HepG2 (cell line): ENCODE measurements around the gene CFAP70. TPM values are rescaled to one million over a fixed set of nuclear protein-coding genes. Genes with fewer than 3 reads are reported as not detected.

Experiments
- GZF1 ChIP-seq: sonication (generic); formaldehyde crosslinking; IDR thresholded peaks from 2 replicates; pipeline ENCODE4 v1.5.1; 2020; ENCODE audit warnings: mild to moderate bottlenecking, missing genetic modification reagents
- KAT2B ChIP-seq: fragments of 150-350 bp; IDR thresholded peaks from 2 replicates; pipeline ENCODE4 v1.6.1; 2014; ENCODE audit warnings: low read depth, low read length, borderline replicate concordance
- NR2F2 ChIP-seq: IDR thresholded peaks from 2 replicates; pipeline ENCODE4 v1.6.1; 2012; ENCODE audit warnings: low read depth, inconsistent platforms, borderline replicate concordance
- PCBP2 ChIP-seq: fragments of 200-400 bp; formaldehyde crosslinking; optimal IDR thresholded peaks from 2 replicates; pipeline ENCODE3; 2018; ENCODE audit warnings: low read length, low read depth; ENCODE audit not compliant: poor library complexity, severe bottlenecking
- PRDM10 ChIP-seq: sonication (generic); formaldehyde crosslinking; IDR thresholded peaks from 2 replicates; pipeline ENCODE4 v1.4.0; 2020; ENCODE audit warnings: low read depth, missing genetic modification reagents
- SIX4 ChIP-seq: sonication (generic); formaldehyde crosslinking; IDR thresholded peaks from 2 replicates; pipeline ENCODE4 v1.4.0; 2020; ENCODE audit warnings: missing genetic modification reagents
- SOX6 ChIP-seq, 2 experiments: fragments of 450-650 bp in 1 of 2; sonication (generic) in 1 of 2; formaldehyde crosslinking in 1 of 2; IDR thresholded peaks; 2 replicates each; pipeline versions ENCODE4 v1.4.0 to v1.6.1; 2017 to 2020; ENCODE audit warnings: antibody characterized with exemption in 1 of 2, mild to moderate bottlenecking in 1 of 2, missing genetic modification reagents in 1 of 2
- SRSF1 ChIP-seq: fragments of 200-400 bp; formaldehyde crosslinking; optimal IDR thresholded peaks from 2 replicates; pipeline ENCODE3; 2017; ENCODE audit warnings: mild to moderate bottlenecking, low read depth, low read length, moderate library complexity
- TOPORS ChIP-seq: sonication (generic); formaldehyde crosslinking; IDR thresholded peaks from 2 replicates; pipeline ENCODE4 v1.8.0; 2023; ENCODE audit warnings: mild to moderate bottlenecking, missing genetic modification reagents
- ZBTB1 ChIP-seq: sonication (generic); formaldehyde crosslinking; IDR thresholded peaks from 2 replicates; pipeline ENCODE4 v1.4.0; 2020; ENCODE audit warnings: missing genetic modification reagents, borderline replicate concordance
- ZBTB46 ChIP-seq: sonication (generic); formaldehyde crosslinking; IDR thresholded peaks from 2 replicates; pipeline ENCODE4 v1.4.0; 2020; ENCODE audit warnings: mild to moderate bottlenecking, missing genetic modification reagents, borderline replicate concordance
- ZEB1 ChIP-seq: IDR thresholded peaks from 2 replicates; pipeline ENCODE4 v1.6.1; 2012; ENCODE audit warnings: mild to moderate bottlenecking, low read depth, inconsistent platforms; ENCODE audit not compliant: insufficient replicate concordance
- ZMAT3 ChIP-seq: sonication (generic); formaldehyde crosslinking; conservative IDR thresholded peaks from 2 replicates; pipeline ENCODE4 v1.7.0; 2021; ENCODE audit warnings: missing genetic modification reagents
- ZNF136 ChIP-seq: sonication (generic); formaldehyde crosslinking; IDR thresholded peaks from 2 replicates; pipeline ENCODE4 v1.8.1; 2022; ENCODE audit warnings: low read depth, mild to moderate bottlenecking, moderate library complexity, missing genetic modification reagents
- ZNF225 ChIP-seq: sonication (generic); formaldehyde crosslinking; IDR thresholded peaks from 2 replicates; pipeline ENCODE4 v1.4.0; 2020; ENCODE audit warnings: mild to moderate bottlenecking, missing genetic modification reagents
- ZNF678 ChIP-seq: sonication (generic); formaldehyde crosslinking; IDR thresholded peaks from 2 replicates; pipeline ENCODE4 v1.4.0; 2020; ENCODE audit warnings: mild to moderate bottlenecking, missing genetic modification reagents
- ZNF761 ChIP-seq: sonication (generic); formaldehyde crosslinking; conservative IDR thresholded peaks from 2 replicates; pipeline ENCODE4 v1.4.0; 2020; ENCODE audit warnings: mild to moderate bottlenecking, missing genetic modification reagents
- ZNF777 ChIP-seq: sonication (generic); formaldehyde crosslinking; IDR thresholded peaks from 2 replicates; pipeline ENCODE4 v1.4.0; 2020; ENCODE audit warnings: missing genetic modification reagents
- polyA plus RNA-seq, 8 experiments: library from polyadenylated mRNA; depleted of rRNA in 3 of 8; stranded (reverse) in 7 of 8; unstranded in 1 of 8; fragments of >200 nt; fragmentation: Illumina TruSeq in 4 of 8; extraction: Trizol in 4 of 8; gene quantifications; 2 replicates each; pipeline versions ENCODE4 v1.2.1 to v1.2.3, GENCODE V29; 2011 to 2016; ENCODE audit warnings: low read depth in 4 of 8, missing spikeins in 1 of 8, mixed read lengths in 1 of 8; ENCODE audit not compliant: insufficient read depth in 1 of 8
- total RNA-seq, 5 experiments: library from RNA; depleted of rRNA; stranded (reverse); fragments of >200 nt; fragmentation: Illumina TruSeq; extraction: Trizol; gene quantifications; 2 replicates each; pipeline ENCODE4 v1.2.3, GENCODE V29; 2016; ENCODE audit warnings: low read depth in 1 of 5
- TF ChIP-seq, protein P1 (sequence below), 2 experiments: sonication (generic) in 1 of 2; formaldehyde crosslinking in 1 of 2; IDR thresholded peaks; 2 replicates each; pipeline versions ENCODE4 v1.4.0 to v1.6.1; 2018 to 2020; ENCODE audit warnings: missing genetic modification reagents in 2 of 2, borderline replicate concordance in 1 of 2, low read depth in 1 of 2, mild to moderate bottlenecking in 1 of 2, missing biosample characterization in 1 of 2

The CFAP70 gene
- total and polyA plus RNA-seq, 2 of the 13 experiments (the other 11 are each of a cell fraction or from before 2014, with no cell fraction given), result 0.27 to 0.38 TPM

- TF ChIP-seq SOX6 (IDR thresholded peaks at IDR 0.05), result no peak
- peak; percentile 79 for TF ChIP-seq SOX6 (CRISPR knock-in tag; IDR thresholded peaks at IDR 0.05)
- TF ChIP-seq ZBTB1 (CRISPR knock-in tag), result no peak
- 0 out of 2 replicates have a peak, but pooled peaks have one; percentile 11 for TF ChIP-seq NR2F2
- no peak for TF ChIP-seq ZEB1
- TF ChIP-seq ZNF777 (CRISPR knock-in tag), result peak; percentile 88
- 0 out of 2 replicates have a peak, but pooled peaks have one; percentile 35 for TF ChIP-seq GZF1 (CRISPR knock-in tag)
- TF ChIP-seq ZMAT3 (CRISPR knock-in tag), result peak; percentile 90
- no peak for TF ChIP-seq SIX4 (CRISPR knock-in tag)
- TF ChIP-seq ZNF761 (CRISPR knock-in tag), result peak; percentile 92; the same call in 1 of the 2 replicates
- TF ChIP-seq PCBP2, result no peak
- TF ChIP-seq, protein P1, sequence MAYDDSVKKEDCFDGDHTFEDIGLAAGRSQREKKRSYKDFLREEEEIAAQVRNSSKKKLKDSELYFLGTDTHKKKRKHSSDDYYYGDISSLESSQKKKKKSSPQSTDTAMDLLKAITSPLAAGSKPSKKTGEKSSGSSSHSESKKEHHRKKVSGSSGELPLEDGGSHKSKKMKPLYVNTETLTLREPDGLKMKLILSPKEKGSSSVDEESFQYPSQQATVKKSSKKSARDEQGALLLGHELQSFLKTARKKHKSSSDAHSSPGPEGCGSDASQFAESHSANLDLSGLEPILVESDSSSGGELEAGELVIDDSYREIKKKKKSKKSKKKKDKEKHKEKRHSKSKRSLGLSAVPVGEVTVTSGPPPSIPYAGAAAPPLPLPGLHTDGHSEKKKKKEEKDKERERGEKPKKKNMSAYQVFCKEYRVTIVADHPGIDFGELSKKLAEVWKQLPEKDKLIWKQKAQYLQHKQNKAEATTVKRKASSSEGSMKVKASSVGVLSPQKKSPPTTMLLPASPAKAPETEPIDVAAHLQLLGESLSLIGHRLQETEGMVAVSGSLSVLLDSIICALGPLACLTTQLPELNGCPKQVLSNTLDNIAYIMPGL (CRISPR knock-in tag; IDR thresholded peaks at IDR 0.05; ENCODE audit: borderline replicate concordance in 1 of 2, low read depth in 1 of 2), result peak in 1 of 2 experiments; percentile 91; a peak in 3 of 4 replicates
- peak; percentile 69 for TF ChIP-seq ZNF136 (CRISPR knock-in tag)
- peak; percentile 96 for TF ChIP-seq TOPORS (CRISPR knock-in tag)
- TF ChIP-seq KAT2B, result no peak
- peak; percentile 85; the same call in 1 of the 2 replicates for TF ChIP-seq ZBTB46 (CRISPR knock-in tag)
- no peak for TF ChIP-seq SRSF1
- peak; percentile 95 for TF ChIP-seq ZNF225 (CRISPR knock-in tag)
- 0 out of 2 replicates have a peak, but pooled peaks have one; percentile 69 for TF ChIP-seq ZNF678
- TF ChIP-seq PRDM10, result no peak
These were observed 111.8 kb downstream of the CFAP70 start, which contains the start of gene DNAJC9 (continued) for GRCh38 chr10:73246646-73247508.
